ENCODE measurements around the gene CELA3B. TPM values are rescaled to one million over a fixed set of nuclear protein-coding genes. Genes with fewer than 3 reads are reported as not detected.

Gene CELA3B
- total RNA-seq, 1 experiment from 2014 or later: 3.4 TPM

- in situ Hi-C loops (cut with HindIII; ENCODE audit: low pct_unique_long_range_greater_than_20kb, low sequenced_read_pairs): no loop called here
- Histone ChIP-seq H3K4me1 (ENCODE audit: control insufficient read depth, insufficient read depth, low read length) (peaks cover 2% of the 10 kb centered on the region; the same call in 1 of the 2 replicates), H3K27ac (ENCODE audit: low read length) (no peak overlapping the region), H3K9me3 (ENCODE audit: control insufficient read depth, insufficient read depth, low read depth, low read length) (no peaks in the 10 kb centered on the region), H3K27me3 (ENCODE audit: control insufficient read depth, insufficient read depth, low read length) (no peaks in the 10 kb centered on the region), H3K4me3 (ENCODE audit: low read depth in 2 of 2, low read length in 2 of 2) (no peak overlapping the region), H3K36me3 (ENCODE audit: control insufficient read depth, insufficient read depth, low read length) (no peaks in the 10 kb centered on the region)
- TF ChIP-seq TCF7L2 (IDR thresholded peaks at IDR 0.05; ENCODE audit: low read depth, low read length) (no peak), REST (IDR thresholded peaks at IDR 0.05; ENCODE audit: insufficient read depth in 1 of 2, low read depth in 2 of 2, low read length in 1 of 2) (no peak), CTCF (IDR thresholded peaks at IDR 0.05) (peak; percentile 70)
- ChIA-PET POLR2A (no interaction called here), CTCF (no interaction called here)
- BruUV-seq (replicated peaks): no TSS peak
- ATAC-seq (peak; percentile 80), DNase-seq (ENCODE audit: low read depth, low spot score) (peak; percentile 84)
- intact Hi-C loops (cut with micrococcal nuclease; ENCODE audit: unreplicated experiment): no loop called here
Measured at GRCh38 chr1:22018583-22019559, 42.0 kb downstream of the CELA3B start.

- Histone ChIP-seq H3K4me3 (ENCODE audit: low read depth in 2 of 2, low read length in 2 of 2) (no peak overlapping the region), H3K4me1 (ENCODE audit: control insufficient read depth, insufficient read depth, low read length) (peaks cover 8% of the 10 kb centered on the region), H3K36me3 (ENCODE audit: control insufficient read depth, insufficient read depth, low read length) (no peaks in the 10 kb centered on the region; the same call in 1 of the 2 replicates), H3K9me3 (ENCODE audit: control insufficient read depth, insufficient read depth, low read depth, low read length) (no peaks in the 10 kb centered on the region), H3K27ac (ENCODE audit: low read length) (no peak overlapping the region), H3K27me3 (ENCODE audit: control insufficient read depth, insufficient read depth, low read length) (no peaks in the 10 kb centered on the region)
- POLR2A ChIA-PET: interaction anchor here (0.6 to 0.7 kb wide), 2 partner anchors 68 to 123 kb away, joined by 6 to 10 read pairs; no protein-coding TSS in a partner anchor
- DNase-seq (ENCODE audit: low read depth, low spot score) (no peak), ATAC-seq (no peak)
- in situ Hi-C loops (cut with HindIII; ENCODE audit: low pct_unique_long_range_greater_than_20kb, low sequenced_read_pairs) (no loop called here), intact Hi-C loops (cut with micrococcal nuclease; ENCODE audit: unreplicated experiment) (no loop called here)
- TF ChIP-seq POLR2AphosphoS5 (IDR thresholded peaks at IDR 0.05; ENCODE audit: low read depth, low read length): no peak
- TF ChIP-seq TCF7L2 (IDR thresholded peaks at IDR 0.05; ENCODE audit: low read depth, low read length): no peak
- CTCF ChIA-PET: interaction anchor here (0.7 kb wide), 1 partner anchor 622 kb away, joined by 9 read pairs; no protein-coding TSS in a partner anchor
- BruUV-seq (replicated peaks): no TSS peak
Measured at GRCh38 chr1:22021061-22021460, 44.2 kb downstream of the CELA3B start.

All from Panc1 (cell line).